MG63 (cell line): Measurements from ENCODE around the gene ATP9A. TPM values are rescaled to one million over a fixed set of nuclear protein-coding genes. Genes with fewer than 3 reads are reported as not detected.
"Not testable (repeated sequence)": the region's sequence is repeated elsewhere in the genome, so short reads cannot be mapped to it uniquely, and the experiment has no call there.

ENCODE experiments used
- DNase-seq: peaks from one replicate; pipeline ENCODE4 v3.0.0-alpha.2; 2020
- H3K27me3 ChIP-seq: fragments of 250-450 bp; sonication (Bioruptor Pico); 2 replicates; pipeline ENCODE4 v1.5.1; 2020; ENCODE audit warnings: mild to moderate bottlenecking, moderate library complexity
- H3K36me3 ChIP-seq: fragments of 250-450 bp; sonication (Bioruptor Pico); 2 replicates; pipeline ENCODE4 v1.5.1; 2020; ENCODE audit warnings: mild to moderate bottlenecking, moderate library complexity
- H3K4me3 ChIP-seq: fragments of 250-450 bp; sonication (Bioruptor Pico); 2 replicates; pipeline ENCODE4 v1.5.1; 2020; ENCODE audit warnings: mild to moderate bottlenecking, moderate library complexity
- H3K9me3 ChIP-seq: fragments of 250-450 bp; sonication (Bioruptor Pico); 2 replicates; pipeline ENCODE4 v1.5.1; 2020; ENCODE audit warnings: mild to moderate bottlenecking, moderate library complexity
- total RNA-seq: library from RNA; depleted of rRNA; stranded (reverse); fragments of >200 nt; shearing (Covaris generic); gene quantifications from 2 replicates; pipeline ENCODE4 v1.2.3, GENCODE V29; 2014; ENCODE audit warnings: low replicate concordance

The ATP9A gene
- total RNA-seq, 1 experiment from 2014 or later, result 11.1 TPM

DNA sequence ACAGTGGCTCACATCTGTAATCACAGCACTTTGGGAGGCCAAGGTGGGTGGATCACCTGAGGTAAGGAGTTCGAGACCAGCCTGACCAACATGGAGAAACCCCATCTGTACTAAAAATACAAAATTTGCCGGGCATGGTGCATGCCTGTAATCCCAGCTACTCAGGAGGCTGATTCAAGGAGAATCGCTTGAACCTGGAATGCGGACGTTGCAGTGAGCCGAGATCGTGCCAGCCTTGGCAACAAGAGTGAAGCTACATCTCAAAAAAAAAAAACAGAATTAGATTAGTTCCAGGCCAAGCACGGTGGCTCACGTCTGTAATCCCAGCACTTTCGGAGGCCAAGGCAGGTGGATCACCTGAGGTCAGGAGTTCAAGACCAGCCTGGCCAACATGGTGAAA, 2.8 kb downstream of the ATP9A start:
- DNase-seq, H3K4me3 ChIP-seq, H3K9me3 ChIP-seq, H3K27me3 ChIP-seq, H3K36me3 ChIP-seq: not testable (repeated sequence)

DNA sequence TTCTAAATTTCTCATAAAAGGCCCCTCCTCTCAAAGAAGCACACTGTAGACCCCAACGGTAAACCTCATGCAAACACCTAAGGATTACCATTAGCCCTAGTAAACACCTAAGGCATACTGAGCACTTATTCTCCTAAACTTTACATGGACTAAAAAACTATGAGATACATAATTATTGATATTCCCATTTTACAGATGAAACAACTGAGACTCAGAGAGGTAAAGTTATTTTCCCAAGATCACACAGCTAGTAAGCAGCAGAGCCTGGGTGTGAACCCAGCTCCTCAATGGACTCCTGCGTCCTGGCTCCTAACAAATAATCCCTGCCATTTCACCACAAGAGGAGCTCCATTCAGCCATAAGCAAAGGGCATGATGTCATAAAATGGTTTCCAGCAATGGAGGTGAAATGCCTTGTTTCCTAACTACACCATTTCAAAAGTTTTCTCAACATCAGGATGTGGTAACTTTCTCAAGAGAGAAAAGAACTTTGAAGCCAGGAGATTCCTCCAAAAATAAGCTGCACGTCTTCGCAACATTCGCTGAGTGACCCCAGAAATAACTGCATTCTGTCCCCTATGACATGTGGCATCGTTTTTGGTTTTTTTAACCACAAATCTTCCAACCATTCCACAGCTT, 4.1 kb downstream of the ATP9A start:
- H3K36me3 ChIP-seq, result peaks cover 3% of the 10 kb centered on the region; the same call in 1 of the 2 replicates
- no peaks in the 10 kb centered on the region for H3K9me3 ChIP-seq
- DNase-seq, result no peak
- no peaks in the 10 kb centered on the region for H3K27me3 ChIP-seq
- H3K4me3 ChIP-seq, result no peak overlapping the region

- no peaks in the 10 kb centered on the region for H3K27me3 ChIP-seq
- DNase-seq, result peak; percentile 62
- H3K4me3 ChIP-seq, result no peak overlapping the region
- no peaks in the 10 kb centered on the region for H3K9me3 ChIP-seq
- H3K36me3 ChIP-seq, result peaks cover 3% of the 10 kb centered on the region; the same call in 1 of the 2 replicates
Observed at GRCh38 chr20:51760905-51761546, 7.2 kb downstream of the ATP9A start.

GRCh38 chr20:51759769-51760510, 8.2 kb downstream of the ATP9A start:
- no peaks in the 10 kb centered on the region for H3K9me3 ChIP-seq
- no peak overlapping the region for H3K4me3 ChIP-seq
- H3K36me3 ChIP-seq, result peaks cover 3% of the 10 kb centered on the region; the same call in 1 of the 2 replicates
- no peak for DNase-seq
- no peaks in the 10 kb centered on the region for H3K27me3 ChIP-seq

GRCh38 chr20:51758978-51759544, 9.1 kb downstream of the ATP9A start:
- H3K27me3 ChIP-seq, result no peaks in the 10 kb centered on the region
- H3K9me3 ChIP-seq, result no peaks in the 10 kb centered on the region
- no peak overlapping the region for H3K4me3 ChIP-seq
- H3K36me3 ChIP-seq, result peaks cover 3% of the 10 kb centered on the region; the same call in 1 of the 2 replicates
- no peak for DNase-seq

GRCh38 chr20:51757226-51757625, 11.0 kb downstream of the ATP9A start:
- peaks cover 3% of the 10 kb centered on the region; the same call in 1 of the 2 replicates for H3K36me3 ChIP-seq
- no peaks in the 10 kb centered on the region for H3K9me3 ChIP-seq
- no peaks in the 10 kb centered on the region for H3K27me3 ChIP-seq
- no peak overlapping the region for H3K4me3 ChIP-seq
- DNase-seq, result no peak

- H3K36me3 ChIP-seq, result peaks cover 3% of the 10 kb centered on the region; the same call in 1 of the 2 replicates
- no peaks in the 10 kb centered on the region for H3K9me3 ChIP-seq
- DNase-seq, result no peak
Observed at GRCh38 chr20:51756653-51757052, 11.5 kb downstream of the ATP9A start.

DNA sequence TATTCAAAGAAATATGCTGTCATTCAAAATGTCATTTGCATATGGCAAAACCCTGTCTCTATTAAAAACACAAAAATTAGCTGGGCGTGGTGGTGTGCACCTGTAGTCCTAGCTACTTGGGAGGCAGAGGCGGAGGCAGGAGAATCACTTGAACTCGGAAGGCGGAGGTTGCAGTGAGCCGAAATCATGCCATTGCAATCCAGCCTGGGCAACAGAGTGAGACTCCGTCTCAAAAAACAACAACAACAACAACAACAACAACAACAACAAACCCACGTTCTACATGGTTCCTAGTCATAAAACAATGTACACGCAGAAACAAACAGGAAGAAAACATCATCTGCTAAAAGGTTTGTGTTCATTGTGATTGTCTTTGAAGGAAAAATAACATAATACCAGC, 15.0 kb downstream of the ATP9A start:
- H3K4me3 ChIP-seq, DNase-seq, H3K9me3 ChIP-seq, H3K36me3 ChIP-seq, H3K27me3 ChIP-seq: not testable (repeated sequence)

More at GRCh38 chr20:51756653-51757052, 11.5 kb downstream of the ATP9A start:
- Histone ChIP-seq H3K4me3 (no peak overlapping the region), H3K27me3 (no peaks in the 10 kb centered on the region)

DNA sequence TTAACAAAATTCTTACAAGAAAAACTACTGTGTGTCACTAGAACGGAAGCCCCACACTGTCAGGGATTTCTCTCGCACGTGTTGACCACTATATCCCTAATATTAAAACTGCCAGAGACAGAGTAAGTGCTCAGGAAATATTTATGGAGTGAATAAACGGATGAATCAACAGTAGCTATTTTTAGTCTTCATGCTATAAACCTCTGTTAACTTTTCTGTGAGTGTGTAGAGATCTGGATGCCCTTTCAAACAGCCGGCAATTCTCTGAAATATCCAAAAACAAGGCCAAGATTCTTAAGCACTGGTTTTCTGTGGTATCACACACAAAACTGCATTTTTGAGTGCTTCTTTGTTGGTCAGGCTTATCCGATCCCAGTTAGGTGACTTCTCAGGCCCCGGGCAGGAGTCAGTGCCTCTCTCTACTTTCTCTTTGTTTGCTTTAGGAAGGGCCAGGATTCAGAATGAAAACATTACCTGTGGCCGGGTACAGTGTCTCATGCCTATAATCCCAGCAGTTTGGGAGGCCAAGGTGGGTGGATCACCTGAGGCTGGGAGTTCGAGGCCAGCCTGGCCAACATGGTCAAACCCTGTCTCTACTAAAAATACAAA, 15.7 kb downstream of the ATP9A start:
- Histone ChIP-seq H3K27me3 (no peaks in the 10 kb centered on the region), H3K9me3 (no peaks in the 10 kb centered on the region), H3K4me3 (peak overlapping the region; percentile 12), H3K36me3 (no peaks in the 10 kb centered on the region)
- DNase-seq, result peak; percentile 67

- H3K36me3 ChIP-seq, result no peaks in the 10 kb centered on the region
- DNase-seq, result no peak
- no peak overlapping the region for H3K4me3 ChIP-seq
- H3K27me3 ChIP-seq, result no peaks in the 10 kb centered on the region
- H3K9me3 ChIP-seq, result no peaks in the 10 kb centered on the region
Observed at GRCh38 chr20:51750770-51751388, 17.3 kb downstream of the ATP9A start.

- H3K4me3 ChIP-seq, result peak overlapping the region; percentile 1; the same call in 1 of the 2 replicates
Observed at GRCh38 chr20:51750037-51750769, 18.0 kb downstream of the ATP9A start.

GRCh38 chr20:51749674-51750036, 18.5 kb downstream of the ATP9A start:
- DNase-seq, result no peak
- Histone ChIP-seq H3K36me3 (no peaks in the 10 kb centered on the region), H3K9me3 (no peaks in the 10 kb centered on the region), H3K27me3 (no peaks in the 10 kb centered on the region), H3K4me3 (peak overlapping the region; percentile 1; the same call in 1 of the 2 replicates)

More at GRCh38 chr20:51750037-51750769, 18.0 kb downstream of the ATP9A start:
- Histone ChIP-seq H3K9me3 (no peaks in the 10 kb centered on the region), H3K27me3 (no peaks in the 10 kb centered on the region), H3K36me3 (no peaks in the 10 kb centered on the region)
- peak; percentile 99 for DNase-seq

DNA sequence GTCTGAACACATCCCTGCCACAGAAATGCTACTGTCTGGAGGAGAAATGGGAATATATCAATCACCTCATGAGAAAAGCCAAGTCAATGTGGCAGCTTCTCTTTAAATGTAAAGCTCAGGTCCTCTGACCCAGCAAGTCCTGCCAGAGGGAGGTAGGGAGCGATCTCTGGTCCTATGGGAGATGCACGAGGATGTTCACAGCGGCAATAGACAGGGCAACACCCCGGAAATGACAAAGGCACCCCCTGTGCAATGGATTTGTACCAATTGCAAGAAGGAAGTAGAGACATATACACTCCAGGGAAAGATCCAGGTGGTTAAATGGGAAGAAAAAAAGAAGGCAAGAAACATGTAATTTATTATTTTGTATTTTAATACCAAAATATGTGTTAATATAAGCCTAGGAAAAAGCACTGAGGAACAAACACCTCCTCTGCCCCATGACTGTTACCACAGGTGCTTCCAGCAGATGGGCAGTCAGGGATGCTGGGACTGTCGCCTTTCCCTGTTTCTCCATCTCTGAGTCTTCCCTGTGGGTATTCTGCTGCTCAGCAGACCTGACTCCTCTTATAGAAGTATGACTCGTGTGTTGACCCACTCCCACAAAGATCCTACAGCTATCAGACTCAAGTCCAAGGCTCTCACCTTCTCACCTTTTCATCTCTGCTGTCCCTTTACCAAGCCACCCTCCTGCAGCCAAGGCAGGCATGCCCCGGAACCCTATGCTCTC, 20.8 kb downstream of the ATP9A start:
- DNase-seq, result no peak
- H3K36me3 ChIP-seq, result no peaks in the 10 kb centered on the region
- no peaks in the 10 kb centered on the region for H3K27me3 ChIP-seq
- H3K9me3 ChIP-seq, result no peaks in the 10 kb centered on the region
- no peak overlapping the region for H3K4me3 ChIP-seq

GRCh38 chr20:51745804-51746203, 22.4 kb downstream of the ATP9A start:
- H3K36me3 ChIP-seq, result no peaks in the 10 kb centered on the region
- no peaks in the 10 kb centered on the region for H3K27me3 ChIP-seq
- no peaks in the 10 kb centered on the region for H3K9me3 ChIP-seq
- no peak for DNase-seq
- no peak overlapping the region for H3K4me3 ChIP-seq

GRCh38 chr20:51740838-51741237, 27.4 kb downstream of the ATP9A start:
- DNase-seq, result no peak
- H3K27me3 ChIP-seq, result no peaks in the 10 kb centered on the region

More at GRCh38 chr20:51740838-51741237, 27.4 kb downstream of the ATP9A start:
- Histone ChIP-seq H3K4me3 (no peak overlapping the region), H3K9me3 (no peaks in the 10 kb centered on the region), H3K36me3 (no peaks in the 10 kb centered on the region)
